SK-N-SH (cell line): ENCODE data around the gene TMEM9. TPM values are rescaled to one million over a fixed set of nuclear protein-coding genes. Genes with fewer than 3 reads are reported as not detected.

Experiments
- CTCF ChIA-PET: fragments of 300-600, 350-600 bp; formaldehyde crosslinking; extraction: SDS; loops from one replicate; lab custom pipeline; 2021; lab: Yijun Ruan, JAX
- POLR2A ChIA-PET: fragments of 350-600 bp; sonication (Branson Sonifier 250); formaldehyde crosslinking; extraction: SDS; loops from one replicate; lab custom pipeline; 2020; ENCODE audit warnings: antibody characterized with exemption, inconsistent platforms; lab: Yijun Ruan, JAX
- DNase-seq: peaks from one replicate; pipeline ENCODE4 v3.0.0; 2012
- H2AFZ ChIP-seq: fragments of 200-600 bp; sonication (generic); 2 replicates; pipeline ENCODE4 v1.8.1; 2016; ENCODE audit warnings: antibody characterized with exemption, mild to moderate bottlenecking, low read depth
- H3F3A ChIP-seq: fragments of 200-600 bp; sonication (generic); replicated peaks from 2 replicates; pipeline ENCODE3; 2016; ENCODE audit warnings: antibody characterized with exemption, mild to moderate bottlenecking; ENCODE audit not compliant: insufficient read depth
- H3K27ac ChIP-seq, 2 experiments: fragments of 200-500 bp in 1 of 2; fragments of 200-600 bp in 1 of 2; sonication (Bioruptor generic) in 1 of 2; sonication (generic), shearing (Covaris generic) in 1 of 2; 2 replicates each; pipeline versions ENCODE4 v1.5.1 to v1.6.1; 2014 to 2016; ENCODE audit warnings: low read depth in 2 of 2, inconsistent platforms in 1 of 2, low read length in 1 of 2, mild to moderate bottlenecking in 1 of 2, mixed read lengths in 1 of 2
- H3K27me3 ChIP-seq: fragments of 200-600 bp; sonication (generic), shearing (Covaris generic); 2 replicates; pipeline ENCODE4 v1.6.1; 2016; ENCODE audit warnings: mixed run types; ENCODE audit not compliant: insufficient read depth
- H3K36me3 ChIP-seq, 2 experiments: fragments of 200-500 bp in 1 of 2; fragments of 200-600 bp in 1 of 2; sonication (Bioruptor generic) in 1 of 2; sonication (generic) in 1 of 2; replicated peaks in 1 of 2; 2 replicates each; pipeline versions ENCODE3 to v1.5.1; 2014 to 2016; ENCODE audit warnings: low read length in 1 of 2, mild to moderate bottlenecking in 1 of 2; ENCODE audit not compliant: insufficient read depth in 2 of 2, control insufficient read depth in 1 of 2
- H3K4me1 ChIP-seq, 2 experiments: fragments of 200-500 bp in 1 of 2; fragments of 200-600 bp in 1 of 2; sonication (Bioruptor generic) in 1 of 2; sonication (generic), shearing (Covaris generic) in 1 of 2; 2 replicates each; pipeline versions ENCODE4 v1.5.1 to v1.6.1; 2014 to 2016; ENCODE audit warnings: low read depth in 1 of 2, low read length in 1 of 2, mixed run types in 1 of 2; ENCODE audit not compliant: insufficient read depth in 2 of 2, control insufficient read depth in 1 of 2
- H3K4me2 ChIP-seq: fragments of 200-600 bp; sonication (generic), shearing (Covaris generic); 2 replicates; pipeline ENCODE4 v1.6.1; 2017; ENCODE audit warnings: mixed run types
- H3K4me3 ChIP-seq, 2 experiments: fragments of 200-500 bp in 1 of 2; fragments of 200-600 bp in 1 of 2; sonication (Bioruptor generic) in 1 of 2; sonication (generic), shearing (Covaris generic) in 1 of 2; 2 replicates each; pipeline versions ENCODE4 v1.5.1 to v1.8.1; 2014 to 2016; ENCODE audit warnings: low read depth in 2 of 2, inconsistent platforms in 1 of 2, low read length in 1 of 2, mild to moderate bottlenecking in 1 of 2, mixed read lengths in 1 of 2, moderate library complexity in 1 of 2
- H3K79me2 ChIP-seq: fragments of 200-600 bp; sonication (generic); 2 replicates; pipeline ENCODE4 v1.8.1; 2017; ENCODE audit warnings: mild to moderate bottlenecking; ENCODE audit not compliant: insufficient read depth
- H3K9ac ChIP-seq: fragments of 200-600 bp; sonication (generic); 2 replicates; pipeline ENCODE4 v1.6.1; 2017; ENCODE audit warnings: mixed run types
- H3K9me2 ChIP-seq: fragments of 200-600 bp; sonication (generic); 2 replicates; pipeline ENCODE4 v1.6.1; 2017; ENCODE audit warnings: mixed run types
- H3K9me3 ChIP-seq: fragments of 200-600 bp; sonication (generic); 2 replicates; pipeline ENCODE4 v1.6.1; 2017; ENCODE audit warnings: mixed run types, mild to moderate bottlenecking, moderate library complexity
- H4K20me1 ChIP-seq: fragments of 200-600 bp; sonication (generic); 2 replicates; pipeline ENCODE4 v1.6.1; 2017; ENCODE audit warnings: mild to moderate bottlenecking, mixed run types; ENCODE audit not compliant: insufficient read depth
- CHD2 ChIP-seq: fragments of 150-350 bp; IDR thresholded peaks from 2 replicates; pipeline ENCODE4 v1.6.1; 2018; ENCODE audit warnings: low read length; ENCODE audit not compliant: partially characterized antibody
- ELF1 ChIP-seq: IDR thresholded peaks from 2 replicates; pipeline ENCODE4 v1.4.0; 2012
- EP300 ChIP-seq, 2 experiments: IDR thresholded peaks; 2 replicates each; pipeline versions ENCODE4 v1.4.0 to v1.6.1; 2012; ENCODE audit warnings: borderline replicate concordance in 1 of 2, low read depth in 1 of 2, low read length in 1 of 2
- EZH2phosphoT487 ChIP-seq: fragments of 200-600 bp; sonication (generic); IDR thresholded peaks from 2 replicates; pipeline ENCODE4 v1.6.1; 2017; ENCODE audit warnings: low read depth, mixed run types, mild to moderate bottlenecking, antibody characterized with exemption, moderate library complexity, borderline replicate concordance
- FOXJ3 ChIP-seq: sonication (generic); formaldehyde crosslinking; IDR thresholded peaks from 2 replicates; pipeline ENCODE4 v1.5.1; 2020; ENCODE audit warnings: mild to moderate bottlenecking, missing genetic modification reagents
- FOXM1 ChIP-seq: IDR thresholded peaks from 2 replicates; pipeline ENCODE4 v1.4.0; 2012; ENCODE audit warnings: low read depth, mild to moderate bottlenecking
- GABPA ChIP-seq: IDR thresholded peaks from 2 replicates; pipeline ENCODE4 v1.4.0; 2012; ENCODE audit warnings: low read depth, mild to moderate bottlenecking
- GATA2 ChIP-seq: sonication (generic); formaldehyde crosslinking; IDR thresholded peaks from 2 replicates; pipeline ENCODE4 v1.5.0; 2020; ENCODE audit warnings: mild to moderate bottlenecking, missing genetic modification reagents
- JUND ChIP-seq: IDR thresholded peaks from 2 replicates; pipeline ENCODE4 v1.4.0; 2012
- MEF2A ChIP-seq: IDR thresholded peaks from 2 replicates; pipeline ENCODE4 v1.4.0; 2012; ENCODE audit warnings: low read depth, borderline replicate concordance
- MXI1 ChIP-seq: IDR thresholded peaks from 2 replicates; pipeline ENCODE4 v1.6.1; 2012; ENCODE audit warnings: mild to moderate bottlenecking, low read depth, low read length, improper control_type of control experiment
- NFIC ChIP-seq: IDR thresholded peaks from 2 replicates; pipeline ENCODE4 v1.4.0; 2012; ENCODE audit warnings: borderline replicate concordance
- NRF1 ChIP-seq: IDR thresholded peaks from 2 replicates; pipeline ENCODE4 v1.6.1; 2012; ENCODE audit warnings: low read depth, mild to moderate bottlenecking, low read length
- RCOR1 ChIP-seq: fragments of 150-350 bp; IDR thresholded peaks from 2 replicates; pipeline ENCODE4 v1.6.1; 2017; ENCODE audit warnings: antibody characterized with exemption, low read length
- SMC3 ChIP-seq: IDR thresholded peaks from 2 replicates; pipeline ENCODE4 v1.6.1; 2012; ENCODE audit warnings: low read depth, low read length, improper control_type of control experiment
- YY1 ChIP-seq: IDR thresholded peaks from 2 replicates; pipeline ENCODE4 v1.4.0; 2012; ENCODE audit warnings: low read depth, mild to moderate bottlenecking
- WGBS: methylation state at CpG from one replicate; pipeline ENCODE4 v1.1.6; 2017; ENCODE audit warnings: low lambda C conversion rate; 5-methylcytosine and 5-hydroxymethylcytosine counted together
- polyA plus RNA-seq, 3 experiments: library from polyadenylated mRNA; depleted of rRNA; stranded (reverse); fragments of >200 nt; gene quantifications; 2 replicates each; pipeline ENCODE4 v1.2.3, GENCODE V29; 2012
- TF ChIP-seq, protein P1 (sequence below): fragments of 150-350 bp; IDR thresholded peaks from 2 replicates; pipeline ENCODE4 v1.6.1; 2016; ENCODE audit warnings: mild to moderate bottlenecking, low read depth, low read length
- TF ChIP-seq, protein P2 (sequence below): IDR thresholded peaks from 2 replicates; pipeline ENCODE4; 2012
- TF ChIP-seq, protein P3 (sequence below): IDR thresholded peaks from 2 replicates; pipeline ENCODE4 v1.4.0; 2012; ENCODE audit warnings: low read depth
- TF ChIP-seq, protein P4 (sequence below): IDR thresholded peaks from 2 replicates; pipeline ENCODE4 v1.4.0; 2012; ENCODE audit warnings: low read depth, borderline replicate concordance
- TF ChIP-seq, protein P5 (sequence below): fragments of 200-600 bp; sonication (generic); IDR thresholded peaks from 2 replicates; pipeline ENCODE4 v1.6.1; 2017; ENCODE audit warnings: antibody characterized with exemption, mild to moderate bottlenecking, moderate library complexity

TMEM9 gene
- polyA plus RNA-seq, 1 of the 3 experiments (the other 2 are of a cell fraction): 126 TPM

DNA sequence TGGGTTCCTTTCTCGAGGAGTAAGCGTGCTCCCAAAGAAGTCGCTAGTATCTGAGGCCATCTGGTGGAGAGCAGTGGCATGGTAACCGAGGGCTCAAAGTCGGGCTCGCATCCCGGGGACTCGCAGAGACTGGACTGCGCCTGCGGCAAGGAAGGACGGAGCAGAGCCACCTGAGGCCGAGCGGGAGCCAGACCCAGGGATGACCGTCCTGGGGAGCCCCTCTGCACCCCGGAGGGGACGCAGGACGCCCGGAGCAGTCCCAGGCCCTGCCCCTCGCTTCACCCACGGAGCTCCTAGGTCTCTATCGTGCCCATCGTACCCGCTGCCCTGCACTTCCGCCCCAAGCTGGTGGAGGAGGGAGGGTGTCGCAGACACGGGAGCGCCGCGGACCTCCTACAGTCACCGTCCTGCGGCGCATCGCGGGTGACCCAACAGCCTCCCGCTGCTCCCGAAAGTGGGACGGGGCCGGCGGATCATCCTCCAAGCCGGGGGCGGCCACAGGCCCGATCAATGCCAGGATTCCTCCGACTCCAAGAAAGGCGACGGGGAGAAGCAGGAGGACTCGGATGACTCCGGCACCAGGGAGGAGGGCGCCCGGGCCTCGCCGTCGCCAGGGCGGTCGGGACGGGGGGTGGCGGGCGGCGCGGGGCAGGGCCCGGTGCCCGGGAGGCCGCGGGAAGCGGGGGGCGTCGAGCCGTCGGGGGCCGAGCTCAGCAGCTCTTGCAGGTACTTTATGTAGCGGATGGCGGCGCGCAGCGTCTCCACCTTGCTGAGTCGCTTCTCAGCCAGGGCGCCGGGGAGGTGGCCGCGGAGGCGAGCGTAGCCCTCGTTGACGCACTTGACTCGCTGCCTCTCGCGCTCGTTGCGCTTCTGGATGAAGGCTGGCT, 39.8 kb downstream of the TMEM9 start (continued):
- TF ChIP-seq, protein P1, sequence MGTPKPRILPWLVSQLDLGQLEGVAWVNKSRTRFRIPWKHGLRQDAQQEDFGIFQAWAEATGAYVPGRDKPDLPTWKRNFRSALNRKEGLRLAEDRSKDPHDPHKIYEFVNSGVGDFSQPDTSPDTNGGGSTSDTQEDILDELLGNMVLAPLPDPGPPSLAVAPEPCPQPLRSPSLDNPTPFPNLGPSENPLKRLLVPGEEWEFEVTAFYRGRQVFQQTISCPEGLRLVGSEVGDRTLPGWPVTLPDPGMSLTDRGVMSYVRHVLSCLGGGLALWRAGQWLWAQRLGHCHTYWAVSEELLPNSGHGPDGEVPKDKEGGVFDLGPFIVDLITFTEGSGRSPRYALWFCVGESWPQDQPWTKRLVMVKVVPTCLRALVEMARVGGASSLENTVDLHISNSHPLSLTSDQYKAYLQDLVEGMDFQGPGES: no peak
- TF ChIP-seq SMC3: peak; percentile 95
- no peak for TF ChIP-seq MEF2A
- TF ChIP-seq YY1: peak; percentile 13; the same call in 1 of the 2 replicates
- TF ChIP-seq RCOR1: peak; percentile 74
- peak; percentile 35; the same call in 1 of the 2 replicates for TF ChIP-seq NRF1
- peak; percentile 59; the same call in 1 of the 2 replicates for TF ChIP-seq MXI1
- no peak for TF ChIP-seq JUND
- no peak; the same call in 1 of the 2 replicates for TF ChIP-seq GABPA
- TF ChIP-seq, protein P2, sequence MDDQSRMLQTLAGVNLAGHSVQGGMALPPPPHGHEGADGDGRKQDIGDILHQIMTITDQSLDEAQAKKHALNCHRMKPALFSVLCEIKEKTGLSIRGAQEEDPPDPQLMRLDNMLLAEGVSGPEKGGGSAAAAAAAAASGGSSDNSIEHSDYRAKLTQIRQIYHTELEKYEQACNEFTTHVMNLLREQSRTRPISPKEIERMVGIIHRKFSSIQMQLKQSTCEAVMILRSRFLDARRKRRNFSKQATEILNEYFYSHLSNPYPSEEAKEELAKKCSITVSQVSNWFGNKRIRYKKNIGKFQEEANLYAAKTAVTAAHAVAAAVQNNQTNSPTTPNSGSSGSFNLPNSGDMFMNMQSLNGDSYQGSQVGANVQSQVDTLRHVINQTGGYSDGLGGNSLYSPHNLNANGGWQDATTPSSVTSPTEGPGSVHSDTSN: no peak
- TF ChIP-seq CHD2: no peak
- TF ChIP-seq ELF1: peak; percentile 73; the same call in 1 of the 2 replicates
- TF ChIP-seq GATA2 (CRISPR knock-in tag): no peak; the same call in 1 of the 2 replicates
- no peak for TF ChIP-seq EP300 (IDR thresholded peaks at IDR 0.05; ENCODE audit: borderline replicate concordance in 1 of 2, low read depth in 1 of 2, low read length in 1 of 2)

DNA sequence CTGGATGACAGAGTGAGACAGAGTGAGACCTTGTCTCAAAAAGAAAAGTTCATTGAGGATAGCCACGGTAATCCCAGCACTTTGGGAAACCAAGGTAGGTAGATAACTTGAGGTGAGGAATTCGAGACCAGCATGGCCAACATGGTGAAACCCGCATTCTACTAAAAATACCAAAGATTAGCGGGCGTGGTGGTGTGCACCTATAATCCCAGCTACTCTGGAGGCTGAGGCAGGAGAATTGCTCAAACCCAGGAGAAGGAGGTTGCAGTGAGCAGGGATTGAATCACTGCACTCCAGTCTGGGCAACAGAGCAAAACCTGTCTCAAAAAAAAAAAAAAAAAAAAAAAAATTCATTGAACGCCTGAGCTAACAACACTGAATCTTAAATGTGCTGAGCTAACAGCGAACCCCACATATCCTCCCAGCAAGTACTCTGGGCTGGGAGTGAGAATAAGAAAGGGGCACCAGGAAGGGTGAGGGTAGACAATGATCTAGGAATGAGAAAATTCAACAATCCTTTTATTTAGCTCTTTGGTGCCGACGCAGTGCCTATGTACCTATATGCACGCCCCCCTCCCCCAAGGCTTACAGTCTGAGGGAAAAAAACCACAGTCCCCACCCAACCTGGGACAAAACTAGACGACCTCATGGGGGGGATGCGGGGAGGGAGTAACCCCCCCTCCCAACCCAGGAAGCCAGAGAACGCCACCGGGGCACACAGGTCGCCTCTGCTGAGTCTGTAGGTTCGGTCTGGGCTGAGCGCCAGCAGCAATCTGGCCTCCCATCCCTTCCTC, 40.6 kb downstream of the TMEM9 start:
- Histone ChIP-seq H4K20me1 (no peaks in the 10 kb centered on the region), H2AFZ (0 out of 2 replicates have a peak overlapping the region, but pooled peaks have one; percentile 98), H3K9ac (no peak overlapping the region), H3K27me3 (peaks cover 10% of the 10 kb centered on the region; the same call in 1 of the 2 replicates), H3K4me1 (peaks cover 0 to 7% of the 10 kb centered on the region in 2 experiments; a peak in 1 of 4 replicates), H3K4me2 (peak overlapping the region; percentile 87), H3K27ac (no peak overlapping the region; a peak in 1 of 4 replicates), H3K9me3 (no peaks in the 10 kb centered on the region), H3K9me2 (no peaks in the 10 kb centered on the region), H3K36me3 (no peaks in the 10 kb centered on the region), H3K4me3 (peak overlapping the region; percentile 65 to 97), H3K79me2 (no peaks in the 10 kb centered on the region), H3F3A (no peaks in the 10 kb centered on the region)
- WGBS: 38% methylated on average over 17 of the region's 17 CpGs
- TF ChIP-seq FOXJ3 (CRISPR knock-in tag) (no peak), EZH2phosphoT487 (no peak), RCOR1 (no peak), FOXM1 (no peak), NFIC (peak; percentile 73)
- TF ChIP-seq, protein P3, sequence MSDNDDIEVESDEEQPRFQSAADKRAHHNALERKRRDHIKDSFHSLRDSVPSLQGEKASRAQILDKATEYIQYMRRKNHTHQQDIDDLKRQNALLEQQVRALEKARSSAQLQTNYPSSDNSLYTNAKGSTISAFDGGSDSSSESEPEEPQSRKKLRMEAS: no peak
- TF ChIP-seq, protein P4, sequence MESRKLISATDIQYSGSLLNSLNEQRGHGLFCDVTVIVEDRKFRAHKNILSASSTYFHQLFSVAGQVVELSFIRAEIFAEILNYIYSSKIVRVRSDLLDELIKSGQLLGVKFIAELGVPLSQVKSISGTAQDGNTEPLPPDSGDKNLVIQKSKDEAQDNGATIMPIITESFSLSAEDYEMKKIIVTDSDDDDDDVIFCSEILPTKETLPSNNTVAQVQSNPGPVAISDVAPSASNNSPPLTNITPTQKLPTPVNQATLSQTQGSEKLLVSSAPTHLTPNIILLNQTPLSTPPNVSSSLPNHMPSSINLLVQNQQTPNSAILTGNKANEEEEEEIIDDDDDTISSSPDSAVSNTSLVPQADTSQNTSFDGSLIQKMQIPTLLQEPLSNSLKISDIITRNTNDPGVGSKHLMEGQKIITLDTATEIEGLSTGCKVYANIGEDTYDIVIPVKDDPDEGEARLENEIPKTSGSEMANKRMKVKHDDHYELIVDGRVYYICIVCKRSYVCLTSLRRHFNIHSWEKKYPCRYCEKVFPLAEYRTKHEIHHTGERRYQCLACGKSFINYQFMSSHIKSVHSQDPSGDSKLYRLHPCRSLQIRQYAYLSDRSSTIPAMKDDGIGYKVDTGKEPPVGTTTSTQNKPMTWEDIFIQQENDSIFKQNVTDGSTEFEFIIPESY: no peak
- TF ChIP-seq, protein P5, sequence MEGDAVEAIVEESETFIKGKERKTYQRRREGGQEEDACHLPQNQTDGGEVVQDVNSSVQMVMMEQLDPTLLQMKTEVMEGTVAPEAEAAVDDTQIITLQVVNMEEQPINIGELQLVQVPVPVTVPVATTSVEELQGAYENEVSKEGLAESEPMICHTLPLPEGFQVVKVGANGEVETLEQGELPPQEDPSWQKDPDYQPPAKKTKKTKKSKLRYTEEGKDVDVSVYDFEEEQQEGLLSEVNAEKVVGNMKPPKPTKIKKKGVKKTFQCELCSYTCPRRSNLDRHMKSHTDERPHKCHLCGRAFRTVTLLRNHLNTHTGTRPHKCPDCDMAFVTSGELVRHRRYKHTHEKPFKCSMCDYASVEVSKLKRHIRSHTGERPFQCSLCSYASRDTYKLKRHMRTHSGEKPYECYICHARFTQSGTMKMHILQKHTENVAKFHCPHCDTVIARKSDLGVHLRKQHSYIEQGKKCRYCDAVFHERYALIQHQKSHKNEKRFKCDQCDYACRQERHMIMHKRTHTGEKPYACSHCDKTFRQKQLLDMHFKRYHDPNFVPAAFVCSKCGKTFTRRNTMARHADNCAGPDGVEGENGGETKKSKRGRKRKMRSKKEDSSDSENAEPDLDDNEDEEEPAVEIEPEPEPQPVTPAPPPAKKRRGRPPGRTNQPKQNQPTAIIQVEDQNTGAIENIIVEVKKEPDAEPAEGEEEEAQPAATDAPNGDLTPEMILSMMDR: no peak
- DNase-seq: no peak
- POLR2A ChIA-PET: interaction anchor here (0.9 kb wide), 1 partner anchor 141 kb away, joined by 3 read pairs; no protein-coding TSS in a partner anchor
- CTCF ChIA-PET: interaction anchor here (0.5 to 6.7 kb wide), 38 partner anchors 9 to 554 kb away, joined by 3 to 114 read pairs (median 3); no protein-coding TSS in a partner anchor
